Lung microvascular endothelial cell (primary cell): Measurements from ENCODE around the gene TAS2R40. TPM values are rescaled to one million over a fixed set of nuclear protein-coding genes. Genes with fewer than 3 reads are reported as not detected.
A peak's percentile ranks its signal among the peaks of the same experiment; 100 is the strongest.

Experiments
- DNase-seq, 2 donors: peaks; one replicate each; pipeline versions ENCODE4 v3.0.0 to v3.0.0-alpha.2; 2010; ENCODE audit warnings: low read depth in 2 of 2
- total RNA-seq: library from RNA; depleted of rRNA; stranded (reverse); fragments of >200 nt; gene quantifications from 2 replicates; pipeline ENCODE4 v1.2.1, GENCODE V29; 2014

The TAS2R40 gene
- total RNA-seq, 1 donor from 2014 or later = not detected

DNA sequence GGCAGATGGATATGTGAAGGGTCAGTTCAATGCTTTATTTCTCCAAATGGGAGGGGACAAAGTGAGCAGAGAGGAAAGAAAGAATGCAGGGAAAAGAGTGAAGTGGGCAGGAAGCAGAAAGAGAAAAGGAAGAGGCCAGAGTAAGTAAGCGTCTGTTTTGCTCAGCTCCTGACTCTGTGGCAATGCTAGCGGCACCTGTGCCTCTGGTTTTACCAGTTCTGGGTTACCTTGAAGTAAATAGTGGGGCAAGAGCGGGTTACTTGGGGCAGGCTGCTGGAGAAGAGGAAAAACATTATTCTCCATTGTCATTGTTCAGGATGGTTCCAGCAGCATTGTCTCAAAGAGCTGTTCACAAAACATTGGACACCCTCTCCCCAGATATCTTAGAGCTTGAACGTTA is 1.9 kb downstream of the TAS2R40 start:
- no peak for DNase-seq

GRCh38 chr7:143225047-143225446 is 3.2 kb downstream of the TAS2R40 start:
- DNase-seq = no peak

GRCh38 chr7:143227806-143228205 is 6.0 kb downstream of the TAS2R40 start:
- DNase-seq = no peak

DNA sequence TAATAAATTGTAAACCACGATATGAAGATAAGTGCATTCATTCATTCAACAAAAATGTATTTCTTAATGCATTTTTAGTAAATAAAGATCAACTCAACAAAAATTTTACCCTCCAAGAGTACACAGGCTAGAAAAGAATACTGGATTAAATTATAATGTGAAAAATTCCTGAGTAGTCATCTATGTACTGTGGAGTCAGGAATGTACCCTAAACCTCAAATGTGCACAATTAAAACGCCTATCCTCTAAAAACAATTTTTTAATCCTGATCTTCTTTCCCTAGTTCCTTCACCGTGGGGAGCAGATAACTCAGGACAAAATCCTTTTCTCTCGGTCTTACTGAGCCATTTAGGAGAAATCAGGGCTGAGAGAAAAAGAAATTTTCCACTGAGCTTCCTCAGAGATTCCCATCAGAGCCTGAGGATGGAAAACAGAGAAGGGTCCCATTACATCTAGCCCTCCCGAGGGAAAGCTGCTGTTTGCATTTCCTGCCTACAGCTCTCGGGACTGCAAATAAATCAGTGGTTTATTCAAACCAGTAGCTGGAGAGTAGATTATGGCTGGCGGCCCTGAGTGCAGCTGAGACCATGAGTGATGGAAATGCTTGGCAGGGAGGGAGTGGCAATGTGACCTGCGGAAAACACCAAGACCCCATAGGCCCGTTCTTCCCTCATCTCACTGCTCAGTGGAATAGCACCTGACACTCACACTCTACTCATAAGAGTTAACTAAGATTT is 7.4 kb downstream of the TAS2R40 start:
- no peak for DNase-seq

GRCh38 chr7:143230602-143231457 is 9.0 kb downstream of the TAS2R40 start:
- DNase-seq = no peak

DNA sequence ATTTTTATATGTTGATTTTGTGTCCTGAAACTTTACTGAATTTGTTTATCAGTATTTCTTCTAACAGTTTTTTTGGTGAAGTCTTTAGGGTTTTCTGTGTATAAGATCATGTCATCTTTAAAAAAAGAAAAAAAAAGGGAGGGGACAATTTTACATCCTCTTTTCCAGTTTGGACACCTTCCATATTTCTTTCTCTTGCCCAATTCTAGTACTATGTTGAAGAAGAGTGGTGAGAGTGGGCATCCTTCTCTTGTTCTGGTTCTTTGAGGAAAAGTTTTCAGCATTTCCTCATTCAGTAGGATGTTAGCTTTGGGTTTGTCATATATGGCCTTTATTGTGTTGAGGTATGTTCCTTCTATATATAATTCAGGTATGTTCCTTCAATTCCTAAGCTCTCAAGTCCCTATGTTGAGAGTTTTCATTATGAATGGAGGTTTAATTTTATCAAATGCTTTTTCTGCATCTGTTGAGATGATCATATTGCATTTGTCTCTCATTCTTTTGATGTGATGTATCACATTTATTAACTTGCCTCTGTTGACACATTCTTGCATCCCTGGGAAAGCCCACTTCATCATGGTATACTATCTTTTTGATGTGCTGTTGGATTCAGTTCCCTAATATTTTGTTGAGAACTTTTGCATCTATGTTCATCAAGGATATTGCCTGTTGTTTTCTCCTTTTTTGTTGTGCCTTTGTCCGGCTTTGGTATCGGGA is 12.1 kb downstream of the TAS2R40 start:
- no peak for DNase-seq

- DNase-seq = no peak
Measured at GRCh38 chr7:143234533-143234875, 12.7 kb downstream of the TAS2R40 start.

GRCh38 chr7:143235561-143235960 is 13.7 kb downstream of the TAS2R40 start:
- no peak for DNase-seq

GRCh38 chr7:143236408-143236990 is 14.7 kb downstream of the TAS2R40 start:
- DNase-seq = no peak

GRCh38 chr7:143237366-143237765 is 15.5 kb downstream of the TAS2R40 start:
- no peak for DNase-seq

GRCh38 chr7:143238289-143238980 is 16.6 kb downstream of the TAS2R40 start:
- no peak for DNase-seq

GRCh38 chr7:143239813-143240212 is 18.0 kb downstream of the TAS2R40 start:
- DNase-seq = no peak

DNA sequence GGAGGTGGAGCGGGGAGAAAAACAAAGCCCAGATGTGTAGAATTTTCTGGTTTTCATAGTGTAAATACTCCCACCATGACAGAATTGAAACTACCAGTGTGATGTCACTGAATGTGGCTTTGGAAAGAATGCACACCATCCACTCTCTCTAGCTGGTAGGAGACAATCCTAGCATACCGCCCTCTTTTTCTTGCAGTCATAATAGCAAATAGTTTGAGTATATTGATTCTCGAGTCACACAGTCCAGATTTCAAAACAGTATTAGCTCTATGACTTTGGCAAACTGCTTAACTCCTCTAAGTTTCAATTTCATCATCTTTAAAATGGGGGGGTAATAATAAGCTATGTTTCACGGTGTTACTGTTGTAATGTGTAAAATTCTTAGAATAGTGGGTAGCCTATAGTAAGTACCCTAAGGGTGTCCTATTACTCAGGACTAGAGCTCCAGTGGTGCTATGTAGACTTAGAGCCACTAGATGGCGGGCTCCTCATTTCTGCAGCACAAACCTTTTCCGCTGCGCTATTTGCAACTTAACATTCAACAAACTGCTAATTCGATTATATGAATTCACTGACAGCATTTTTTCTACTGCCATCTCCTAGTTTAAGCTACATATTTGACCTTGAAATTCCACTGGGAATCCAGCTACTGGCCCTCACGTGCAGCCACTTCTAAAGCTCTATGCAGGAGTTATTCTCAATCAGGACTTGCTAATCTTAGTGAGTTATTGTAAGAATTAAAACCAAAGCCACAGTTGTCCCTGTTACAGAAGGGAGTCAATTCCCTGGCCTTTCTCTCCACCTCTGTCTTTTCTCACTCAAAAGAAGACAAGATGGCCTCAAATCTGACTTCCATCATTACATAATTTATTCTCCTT is 18.7 kb downstream of the TAS2R40 start:
- peak; percentile 85 to 90 for DNase-seq

GRCh38 chr7:143242306-143242705 is 20.5 kb downstream of the TAS2R40 start:
- no peak for DNase-seq

- no peak for DNase-seq
Measured at GRCh38 chr7:143243111-143243510, 21.3 kb downstream of the TAS2R40 start.

DNA sequence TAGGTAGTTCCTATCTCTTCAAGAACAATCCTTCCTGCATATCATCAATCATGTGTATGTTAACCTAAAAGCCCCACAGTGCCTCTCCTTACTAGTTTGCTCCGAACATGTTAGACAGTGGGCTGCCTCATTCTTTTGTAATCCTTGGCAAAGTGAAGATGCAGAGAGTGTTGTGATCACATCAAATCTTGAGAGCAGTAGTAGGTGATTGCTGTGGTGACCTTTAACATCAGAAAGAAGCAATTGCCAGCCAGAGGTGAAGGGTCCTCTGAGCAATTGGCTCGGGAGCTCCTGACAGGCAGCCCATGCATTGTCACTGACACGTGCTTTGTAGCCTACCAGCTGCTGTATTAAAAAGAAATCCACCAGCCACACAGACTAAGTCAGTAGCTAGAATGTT is 21.8 kb downstream of the TAS2R40 start:
- DNase-seq = no peak

GRCh38 chr7:143244321-143244720 is 22.5 kb downstream of the TAS2R40 start:
- DNase-seq = no peak

GRCh38 chr7:143245123-143245522 is 23.3 kb downstream of the TAS2R40 start:
- peak in 1 of 2 donors; percentile 67 for DNase-seq

GRCh38 chr7:143247372-143247771 is 25.5 kb downstream of the TAS2R40 start:
- DNase-seq = no peak

GRCh38 chr7:143248761-143249354 is 27.0 kb downstream of the TAS2R40 start:
- DNase-seq = no peak
